IMR-90 (cell line): ENCODE data around the gene IQGAP2. TPM values are rescaled to one million over a fixed set of nuclear protein-coding genes. Genes with fewer than 3 reads are reported as not detected.

Experiments
- ATAC-seq: fragments of 200-7000 bp; cut with Tn5 transposase; 2 replicates; pipeline ENCODE4 v1.9.1; 2020; ENCODE audit warnings: low read depth, mild to moderate bottlenecking, moderate library complexity
- BruUV-seq: library from RNA; stranded (reverse); fragments of 400-500 nt; replicated peaks from 2 replicates; lab custom pipeline; 2021; lab: Mats Ljungman, UMichigan
- CTCF ChIA-PET: fragments of 300-600 bp; formaldehyde crosslinking; extraction: SDS; loops from one replicate; lab custom pipeline; 2021; ENCODE audit warnings: antibody characterized with exemption; lab: Yijun Ruan, JAX
- POLR2A ChIA-PET: fragments of 300-600 bp; sonication (Branson Sonifier 250); formaldehyde crosslinking; loops from one replicate; lab custom pipeline; 2022; ENCODE audit warnings: antibody characterized with exemption; ENCODE audit not compliant: unreplicated experiment; lab: Charles Lee
- DNase-seq: peaks from one replicate; pipeline ENCODE4 v3.0.0; 2013
- H2AFZ ChIP-seq: replicated peaks from 2 replicates; pipeline ENCODE3; 2013; ENCODE audit warnings: low read length, mild to moderate bottlenecking; ENCODE audit not compliant: poor library complexity
- H2AK5ac ChIP-seq: 2 replicates; pipeline ENCODE4 v1.6.1; 2013; ENCODE audit warnings: low read depth, low read length, inconsistent platforms
- H2AK9ac ChIP-seq: replicated peaks from 2 replicates; pipeline ENCODE3; 2013; ENCODE audit warnings: mild to moderate bottlenecking, low read depth, low read length, moderate library complexity; ENCODE audit not compliant: poor library complexity
- H2BK120ac ChIP-seq: 2 replicates; pipeline ENCODE4 v1.6.1; 2013; ENCODE audit warnings: low read depth, low read length, inconsistent platforms
- H2BK15ac ChIP-seq: 3 replicates; pipeline ENCODE4 v1.6.1; 2013; ENCODE audit warnings: low read depth, low read length, inconsistent platforms
- H2BK20ac ChIP-seq: 2 replicates; pipeline ENCODE4 v1.6.1; 2013; ENCODE audit warnings: low read depth, mild to moderate bottlenecking, inconsistent platforms, low read length, moderate library complexity
- H2BK5ac ChIP-seq: 2 replicates; pipeline ENCODE4 v1.6.1; 2013; ENCODE audit warnings: mild to moderate bottlenecking, low read depth, low read length, inconsistent platforms; ENCODE audit not compliant: poor library complexity, severe bottlenecking
- H3K14ac ChIP-seq: replicated peaks from 2 replicates; pipeline ENCODE4 v1.6.1; 2013; ENCODE audit warnings: low read depth, low read length, inconsistent platforms
- H3K18ac ChIP-seq: 2 replicates; pipeline ENCODE4 v1.6.1; 2013; ENCODE audit warnings: low read depth, low read length, control low read depth
- H3K23ac ChIP-seq: 2 replicates; pipeline ENCODE4 v1.6.1; 2013; ENCODE audit warnings: low read depth, low read length, inconsistent platforms
- H3K27ac ChIP-seq: 2 replicates; pipeline ENCODE4 v1.5.1; 2013; ENCODE audit warnings: mild to moderate bottlenecking, control low read depth, low read length; ENCODE audit not compliant: insufficient read depth
- H3K27me3 ChIP-seq: 2 replicates; pipeline ENCODE4 v1.6.1; 2013; ENCODE audit warnings: low read length; ENCODE audit not compliant: control insufficient read depth, insufficient read depth
- H3K36me3 ChIP-seq: 2 replicates; pipeline ENCODE4 v1.6.1; 2013; ENCODE audit warnings: low read length, mixed read lengths; ENCODE audit not compliant: control insufficient read depth, insufficient read depth
- H3K4ac ChIP-seq: 2 replicates; pipeline ENCODE4 v1.6.1; 2013; ENCODE audit warnings: low read depth, low read length, inconsistent platforms
- H3K4me1 ChIP-seq: 2 replicates; pipeline ENCODE4 v1.6.1; 2013; ENCODE audit warnings: low read length, mixed read lengths; ENCODE audit not compliant: control insufficient read depth, insufficient read depth
- H3K4me2 ChIP-seq: 2 replicates; pipeline ENCODE4 v1.6.1; 2013; ENCODE audit warnings: low read depth, mild to moderate bottlenecking, control low read depth, low read length, moderate library complexity
- H3K4me3 ChIP-seq: 2 replicates; pipeline ENCODE4 v1.5.1; 2013; ENCODE audit warnings: low read depth, mild to moderate bottlenecking, control low read depth, low read length, moderate library complexity; ENCODE audit not compliant: insufficient read depth
- H3K56ac ChIP-seq: 2 replicates; pipeline ENCODE4 v1.6.1; 2013; ENCODE audit warnings: low read length, inconsistent platforms; ENCODE audit not compliant: insufficient read depth; ENCODE audit errors: extremely low read depth
- H3K79me1 ChIP-seq, 2 experiments: 2 replicates each; pipeline ENCODE4 v1.6.1; 2013; ENCODE audit warnings: low read length in 2 of 2, inconsistent platforms in 1 of 2, low read depth in 1 of 2
- H3K9ac ChIP-seq: 2 replicates; pipeline ENCODE4 v1.6.1; 2013; ENCODE audit warnings: low read depth, low read length, control low read depth
- H3K9me1 ChIP-seq: 2 replicates; pipeline ENCODE4 v1.6.1; 2013; ENCODE audit warnings: low read length, inconsistent platforms; ENCODE audit not compliant: insufficient read depth
- H3K9me3 ChIP-seq: 2 replicates; pipeline ENCODE4 v1.6.1; 2013; ENCODE audit warnings: low read length; ENCODE audit not compliant: control insufficient read depth, insufficient read depth
- H4K20me1 ChIP-seq: 2 replicates; pipeline ENCODE4 v1.6.1; 2013; ENCODE audit warnings: low read length, inconsistent platforms; ENCODE audit not compliant: insufficient read depth
- H4K5ac ChIP-seq: 2 replicates; pipeline ENCODE4 v1.6.1; 2013; ENCODE audit warnings: mild to moderate bottlenecking, low read depth, low read length, control low read depth
- H4K8ac ChIP-seq, 2 experiments: 2 replicates each; pipeline ENCODE4 v1.6.1; 2013; ENCODE audit warnings: low read depth in 2 of 2, low read length in 2 of 2, control low read depth in 1 of 2, inconsistent platforms in 1 of 2
- H4K91ac ChIP-seq: 2 replicates; pipeline ENCODE4 v1.6.1; 2013; ENCODE audit warnings: low read depth, low read length, inconsistent platforms; ENCODE audit not compliant: insufficient read depth
- BHLHE40 ChIP-seq: fragments of 150-350 bp; IDR thresholded peaks from 2 replicates; pipeline ENCODE4 v1.6.1; 2016; ENCODE audit warnings: mild to moderate bottlenecking, low read depth, low read length
- CEBPB ChIP-seq: IDR thresholded peaks from 2 replicates; pipeline ENCODE4 v1.6.1; 2012; ENCODE audit warnings: low read depth, low read length, improper control_type of control experiment
- CHD1 ChIP-seq: IDR thresholded peaks from 2 replicates; pipeline ENCODE4 v1.6.1; 2012; ENCODE audit warnings: low read depth, low read length, improper control_type of control experiment
- FOS ChIP-seq: fragments of 150-350 bp; IDR thresholded peaks from 2 replicates; pipeline ENCODE4 v1.6.1; 2016; ENCODE audit warnings: low read depth, low read length
- MAFK ChIP-seq: IDR thresholded peaks from 2 replicates; pipeline ENCODE4 v1.6.1; 2012; ENCODE audit warnings: low read depth, low read length, improper control_type of control experiment
- MAZ ChIP-seq: IDR thresholded peaks from 2 replicates; pipeline ENCODE4 v1.6.1; 2012; ENCODE audit warnings: low read depth, mild to moderate bottlenecking, low read length, improper control_type of control experiment, moderate library complexity, borderline replicate concordance
- MXI1 ChIP-seq: IDR thresholded peaks from 2 replicates; pipeline ENCODE4 v1.6.1; 2012; ENCODE audit warnings: low read depth, mild to moderate bottlenecking, low read length, moderate library complexity, borderline replicate concordance
- NFE2L2 ChIP-seq: fragments of 150-350 bp; IDR thresholded peaks from 2 replicates; pipeline ENCODE4 v1.6.1; 2016; ENCODE audit warnings: low read depth, mild to moderate bottlenecking, low read length
- POLR2A ChIP-seq: IDR thresholded peaks from 2 replicates; pipeline ENCODE4 v1.6.1; 2012; ENCODE audit warnings: mild to moderate bottlenecking, low read depth, low read length
- RAD21 ChIP-seq: IDR thresholded peaks from 2 replicates; pipeline ENCODE4 v1.6.1; 2012; ENCODE audit warnings: low read length, improper control_type of control experiment
- RCOR1 ChIP-seq: IDR thresholded peaks from 2 replicates; pipeline ENCODE4 v1.6.1; 2012; ENCODE audit warnings: mild to moderate bottlenecking, low read length, improper control_type of control experiment; ENCODE audit not compliant: insufficient replicate concordance
- RFX5 ChIP-seq: IDR thresholded peaks from 2 replicates; pipeline ENCODE4 v1.8.0; 2012; ENCODE audit warnings: low read depth, mild to moderate bottlenecking, low read length, moderate library complexity
- SMC3 ChIP-seq: fragments of 150-350 bp; IDR thresholded peaks from 2 replicates; pipeline ENCODE4 v1.6.1; 2016; ENCODE audit warnings: low read depth, mild to moderate bottlenecking, antibody characterized with exemption, low read length, moderate library complexity
- WGBS, 2 experiments: methylation state at CpG; one replicate each; pipeline versions ENCODE4 v1.1.5 to v1.1.7; 2013; ENCODE audit warnings: missing lambda C conversion rate in 2 of 2; ENCODE audit not compliant: insufficient read length in 1 of 2; ENCODE audit errors: extremely low coverage in 2 of 2; 5-methylcytosine and 5-hydroxymethylcytosine counted together
- dilution Hi-C: fragments of 300-500 bp; cut with HindIII; formaldehyde crosslinking; loops from one replicate; pipeline ENCODE4 v1.14.3; 2018; ENCODE audit warnings: low sequenced_read_pairs; ENCODE audit not compliant: unreplicated experiment
- in situ Hi-C: fragments of 300-500 bp; cut with MboI; formaldehyde crosslinking; loops from 3 replicates; pipeline ENCODE4 v1.14.3; 2019; ENCODE audit warnings: low sequenced_read_pairs, inconsistent platforms, mixed read lengths
- intact Hi-C: fragments of 100-400 bp; cut with micrococcal nuclease; formaldehyde crosslinking; loops from 2 replicates; pipeline ENCODE4 v1.10.0; 2022
- polyA plus RNA-seq, 3 experiments: library from polyadenylated mRNA; depleted of rRNA; stranded (reverse); fragments of >200 nt; gene quantifications; 2 replicates each; pipeline ENCODE4 v1.2.3, GENCODE V29; 2012; ENCODE audit warnings: low replicate concordance in 1 of 3
- total RNA-seq: library from RNA; depleted of rRNA; stranded (reverse); fragments of >200 nt; gene quantifications from 2 replicates; pipeline ENCODE4 v1.2.3, GENCODE V29; 2012
- TF ChIP-seq, protein P1 (sequence below): fragments of 150-350 bp; IDR thresholded peaks from 2 replicates; pipeline ENCODE4 v1.6.1; 2016; ENCODE audit warnings: low read depth, mild to moderate bottlenecking, low read length, moderate library complexity, borderline replicate concordance
- TF ChIP-seq, protein P2 (sequence below): conservative IDR thresholded peaks from 2 replicates; pipeline ENCODE4 v1.5.1; 2012; ENCODE audit warnings: mild to moderate bottlenecking, low read depth, low read length, improper control_type of control experiment
- TF ChIP-seq, protein P3 (sequence below): fragments of 150-350 bp; IDR thresholded peaks from 2 replicates; pipeline ENCODE4 v1.6.1; 2017; ENCODE audit warnings: mild to moderate bottlenecking, antibody characterized with exemption, low read length, low read depth

IQGAP2 gene
- total and polyA plus RNA-seq, 2 of the 4 experiments (the other 2 are of a cell fraction), result 0.21 to 0.36 TPM

DNA sequence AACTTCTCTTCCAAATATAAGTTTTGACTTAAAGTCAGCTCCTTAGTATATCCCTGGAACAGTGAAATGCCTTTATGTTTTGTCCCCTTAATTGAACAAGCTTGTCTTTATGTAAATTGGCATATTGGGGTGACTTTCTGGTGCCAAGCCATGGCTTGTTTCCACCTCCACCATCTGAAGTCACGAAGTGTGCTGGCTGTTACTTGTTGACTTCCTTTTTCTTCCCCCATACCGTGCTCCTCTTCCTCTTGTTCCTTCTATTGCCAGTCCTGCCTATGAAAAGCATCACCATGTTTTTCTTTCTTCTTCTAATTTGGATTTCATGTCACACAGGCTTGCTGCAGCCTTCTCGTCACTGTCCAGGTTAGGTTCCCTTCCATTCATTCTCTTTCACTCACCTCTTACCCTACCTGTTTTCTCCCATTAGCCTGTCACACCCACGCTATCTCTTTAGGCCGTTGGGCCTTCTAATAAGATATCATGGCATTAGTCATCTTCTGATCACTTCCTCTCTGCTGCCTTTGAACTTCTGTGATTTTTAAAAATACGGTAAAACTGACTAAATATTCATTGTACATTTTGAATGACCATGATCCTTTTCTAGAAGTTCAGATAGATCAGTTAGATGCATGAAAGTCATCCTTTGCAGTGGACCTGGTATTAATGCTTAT is 48.1 kb downstream of the IQGAP2 start:
- no peak overlapping the region for H2BK15ac ChIP-seq
- H2AK5ac ChIP-seq, result no peak overlapping the region
- no peak overlapping the region for H3K4ac ChIP-seq
- no peak overlapping the region for H2BK5ac ChIP-seq
- no peaks in the 10 kb centered on the region for H3K9me3 ChIP-seq
- no peak overlapping the region for H2AFZ ChIP-seq
- no peak overlapping the region for H3K18ac ChIP-seq
- no peaks in the 10 kb centered on the region for H3K79me1 ChIP-seq
- no TSS peak for BruUV-seq
- intact Hi-C loops (no loop called here), dilution Hi-C loops (no loop called here), in situ Hi-C loops (no loop called here)
- no peak overlapping the region for H3K27ac ChIP-seq
- DNase-seq, result no peak
- H3K23ac ChIP-seq, result no peak overlapping the region
- H3K9me1 ChIP-seq, result no peaks in the 10 kb centered on the region
- H3K27me3 ChIP-seq, result peaks cover 4% of the 10 kb centered on the region
- 74% methylated on average over 3 of the region's 6 CpGs; no CpG with 5 or more reads in 1 of the 2 experiments for WGBS, 2 experiments
- H3K14ac ChIP-seq, result no peak overlapping the region
- H3K4me2 ChIP-seq, result no peak overlapping the region
- no peak overlapping the region for H4K91ac ChIP-seq
- no peaks in the 10 kb centered on the region for H4K20me1 ChIP-seq
- no peak overlapping the region for H2BK20ac ChIP-seq
- no peak for ATAC-seq
- no peaks in the 10 kb centered on the region for H3K4me1 ChIP-seq
- CTCF ChIA-PET, result no interaction called here
- H3K4me3 ChIP-seq, result no peak overlapping the region
- H3K36me3 ChIP-seq, result no peaks in the 10 kb centered on the region
- no peak overlapping the region for H2BK120ac ChIP-seq
- no peak overlapping the region for H4K8ac ChIP-seq
- no peak for TF ChIP-seq CEBPB
- TF ChIP-seq, protein P1, sequence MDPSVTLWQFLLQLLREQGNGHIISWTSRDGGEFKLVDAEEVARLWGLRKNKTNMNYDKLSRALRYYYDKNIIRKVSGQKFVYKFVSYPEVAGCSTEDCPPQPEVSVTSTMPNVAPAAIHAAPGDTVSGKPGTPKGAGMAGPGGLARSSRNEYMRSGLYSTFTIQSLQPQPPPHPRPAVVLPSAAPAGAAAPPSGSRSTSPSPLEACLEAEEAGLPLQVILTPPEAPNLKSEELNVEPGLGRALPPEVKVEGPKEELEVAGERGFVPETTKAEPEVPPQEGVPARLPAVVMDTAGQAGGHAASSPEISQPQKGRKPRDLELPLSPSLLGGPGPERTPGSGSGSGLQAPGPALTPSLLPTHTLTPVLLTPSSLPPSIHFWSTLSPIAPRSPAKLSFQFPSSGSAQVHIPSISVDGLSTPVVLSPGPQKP, result no peak
- no peak for TF ChIP-seq RCOR1
- TF ChIP-seq, protein P2, sequence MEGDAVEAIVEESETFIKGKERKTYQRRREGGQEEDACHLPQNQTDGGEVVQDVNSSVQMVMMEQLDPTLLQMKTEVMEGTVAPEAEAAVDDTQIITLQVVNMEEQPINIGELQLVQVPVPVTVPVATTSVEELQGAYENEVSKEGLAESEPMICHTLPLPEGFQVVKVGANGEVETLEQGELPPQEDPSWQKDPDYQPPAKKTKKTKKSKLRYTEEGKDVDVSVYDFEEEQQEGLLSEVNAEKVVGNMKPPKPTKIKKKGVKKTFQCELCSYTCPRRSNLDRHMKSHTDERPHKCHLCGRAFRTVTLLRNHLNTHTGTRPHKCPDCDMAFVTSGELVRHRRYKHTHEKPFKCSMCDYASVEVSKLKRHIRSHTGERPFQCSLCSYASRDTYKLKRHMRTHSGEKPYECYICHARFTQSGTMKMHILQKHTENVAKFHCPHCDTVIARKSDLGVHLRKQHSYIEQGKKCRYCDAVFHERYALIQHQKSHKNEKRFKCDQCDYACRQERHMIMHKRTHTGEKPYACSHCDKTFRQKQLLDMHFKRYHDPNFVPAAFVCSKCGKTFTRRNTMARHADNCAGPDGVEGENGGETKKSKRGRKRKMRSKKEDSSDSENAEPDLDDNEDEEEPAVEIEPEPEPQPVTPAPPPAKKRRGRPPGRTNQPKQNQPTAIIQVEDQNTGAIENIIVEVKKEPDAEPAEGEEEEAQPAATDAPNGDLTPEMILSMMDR, result no peak
- TF ChIP-seq RAD21, result no peak
- TF ChIP-seq BHLHE40, result no peak
- TF ChIP-seq CHD1, result no peak
- no peak for TF ChIP-seq FOS
- TF ChIP-seq RFX5, result no peak
- TF ChIP-seq POLR2A, result no peak
- TF ChIP-seq SMC3, result no peak
- TF ChIP-seq MAZ, result no peak
- TF ChIP-seq MXI1, result no peak
- no peak for TF ChIP-seq MAFK
- TF ChIP-seq NFE2L2, result no peak
- TF ChIP-seq, protein P3, sequence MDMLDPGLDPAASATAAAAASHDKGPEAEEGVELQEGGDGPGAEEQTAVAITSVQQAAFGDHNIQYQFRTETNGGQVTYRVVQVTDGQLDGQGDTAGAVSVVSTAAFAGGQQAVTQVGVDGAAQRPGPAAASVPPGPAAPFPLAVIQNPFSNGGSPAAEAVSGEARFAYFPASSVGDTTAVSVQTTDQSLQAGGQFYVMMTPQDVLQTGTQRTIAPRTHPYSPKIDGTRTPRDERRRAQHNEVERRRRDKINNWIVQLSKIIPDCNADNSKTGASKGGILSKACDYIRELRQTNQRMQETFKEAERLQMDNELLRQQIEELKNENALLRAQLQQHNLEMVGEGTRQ, result no peak
- H3K56ac ChIP-seq, result no peak overlapping the region
- no peak overlapping the region for H3K9ac ChIP-seq
- no peak overlapping the region for H4K5ac ChIP-seq
- POLR2A ChIA-PET, result no interaction called here
- no peak overlapping the region for H2AK9ac ChIP-seq
